ENCODE results near the gene TOM1L1.

Gene TOM1L1

DNA sequence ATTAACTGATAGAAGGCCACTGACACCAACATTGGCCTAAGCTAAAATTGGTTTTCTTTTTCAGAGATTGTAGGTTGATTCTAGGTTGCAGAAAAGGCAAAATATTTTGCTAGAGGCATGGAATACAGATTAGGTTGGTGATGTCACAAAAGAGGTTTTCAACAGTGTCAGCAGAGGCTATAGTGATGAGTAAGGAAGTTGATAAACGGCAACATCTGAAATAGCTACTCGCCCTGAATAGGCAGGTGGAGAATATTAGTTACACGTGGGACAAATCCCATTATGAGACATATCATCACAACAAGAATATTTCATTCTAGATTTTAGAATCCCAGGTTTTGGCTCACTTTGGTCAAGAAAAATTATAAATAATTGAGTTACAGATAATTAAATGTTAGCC is 1.5 kb upstream of the TOM1L1 start:
- no peak for DNase-seq (ENCODE audit: low read depth)

DNA sequence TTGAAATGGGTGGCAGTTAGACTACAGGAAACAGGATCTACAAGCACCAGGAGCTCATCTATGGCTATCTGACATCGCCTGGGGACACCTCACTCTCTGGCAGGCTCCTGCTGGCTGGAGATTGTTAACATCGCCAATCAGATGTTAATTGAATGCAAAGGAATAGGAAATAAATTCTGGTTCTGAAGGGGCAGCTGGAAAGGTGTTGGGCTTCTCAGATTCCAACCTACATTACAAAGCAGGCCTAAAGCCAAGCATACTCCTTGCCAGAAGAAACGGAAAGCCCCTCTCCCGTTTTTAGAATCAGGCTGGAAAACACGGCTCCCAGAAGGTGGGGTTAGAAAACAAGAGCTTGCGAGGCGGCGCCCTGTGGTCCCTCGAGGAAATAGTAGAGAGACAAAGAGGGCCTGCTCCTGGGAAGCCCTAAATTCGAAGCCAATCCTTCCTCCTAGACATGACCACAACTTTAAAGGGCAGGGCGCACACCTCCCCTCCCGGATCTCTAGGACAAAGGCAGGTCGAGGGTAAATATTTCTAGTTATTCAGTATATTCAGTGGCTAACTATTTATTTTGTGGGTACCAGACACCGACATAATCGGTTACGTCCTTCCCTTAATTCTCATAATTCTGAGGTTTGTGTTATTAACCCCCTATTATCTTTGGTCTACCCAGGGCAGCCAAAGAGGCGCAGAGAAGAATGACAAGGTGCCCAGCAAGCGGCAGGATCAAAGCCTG is 763 bp upstream of the TOM1L1 start:
- no peak for DNase-seq (ENCODE audit: low read depth)

DNA sequence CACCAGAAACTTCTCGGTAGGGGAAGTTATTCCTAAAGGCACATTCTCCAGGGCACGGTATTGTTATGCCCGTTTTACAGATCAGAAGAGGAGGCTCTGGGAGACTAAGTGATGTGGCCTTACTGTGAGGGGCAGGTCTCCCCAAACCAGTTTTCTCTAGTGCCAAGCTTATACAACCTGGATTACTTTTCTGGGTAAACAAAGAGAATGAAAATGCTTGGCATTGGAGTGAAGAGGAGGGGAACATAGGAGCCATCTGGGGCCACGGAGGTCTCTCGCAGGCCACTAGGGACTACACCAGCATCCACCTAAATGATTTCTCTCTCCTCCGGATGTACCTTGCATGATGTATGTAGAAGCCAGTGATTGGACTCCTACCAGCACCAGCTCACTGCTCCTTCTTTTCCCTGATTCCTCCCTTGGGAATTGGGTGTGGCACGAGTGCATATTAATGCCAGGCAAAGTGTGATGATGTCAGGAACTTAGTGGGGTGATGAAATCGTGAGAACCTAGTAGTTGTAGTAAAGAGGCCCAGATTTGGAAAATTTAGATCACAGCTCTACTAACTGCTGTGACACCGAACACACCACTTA is 674 bp downstream of the TOM1L1 start:
- DNase-seq (ENCODE audit: low read depth) = no peak

DNA sequence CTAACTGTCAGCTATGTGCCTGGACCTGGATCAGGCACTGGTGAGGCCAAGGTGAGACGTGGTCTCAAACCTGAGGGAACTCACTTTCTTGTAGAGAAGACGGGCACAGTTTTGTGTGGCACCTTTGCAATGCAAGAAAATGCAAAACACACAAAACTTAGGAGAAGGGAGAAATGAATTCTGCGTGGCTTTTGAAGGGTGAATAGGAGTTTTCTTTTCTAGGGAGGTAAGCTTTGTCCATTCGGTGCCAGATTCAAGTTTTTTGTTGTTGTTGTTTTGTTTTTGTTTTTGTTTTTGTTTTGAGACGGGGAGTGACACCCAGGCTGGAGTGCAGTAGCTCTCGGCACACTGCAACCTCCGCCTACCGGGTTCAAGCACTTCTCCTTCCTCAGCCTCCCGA is 1.4 kb downstream of the TOM1L1 start:
- no peak for DNase-seq (ENCODE audit: low read depth)

DNA sequence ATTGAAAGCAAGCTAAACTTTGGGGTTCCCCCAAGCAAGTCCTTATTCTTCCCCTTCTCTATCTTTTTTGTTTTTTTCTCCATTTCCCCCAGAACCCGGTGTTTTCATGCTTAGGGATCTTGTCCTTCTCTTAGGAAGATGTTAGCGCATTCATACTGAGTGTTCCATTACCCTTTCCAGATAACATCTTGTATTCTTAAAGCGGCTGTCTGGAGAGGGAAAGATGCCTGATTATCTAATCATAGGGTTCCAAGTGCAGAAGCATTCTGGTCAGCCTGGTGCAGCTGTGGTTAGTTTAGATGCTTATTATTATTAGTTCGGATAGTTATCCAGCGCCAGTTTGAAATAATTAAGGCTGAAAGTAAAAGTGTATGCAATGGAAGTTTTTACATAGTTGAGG is 2.0 kb downstream of the TOM1L1 start:
- DNase-seq (ENCODE audit: low read depth) = no peak

DNA sequence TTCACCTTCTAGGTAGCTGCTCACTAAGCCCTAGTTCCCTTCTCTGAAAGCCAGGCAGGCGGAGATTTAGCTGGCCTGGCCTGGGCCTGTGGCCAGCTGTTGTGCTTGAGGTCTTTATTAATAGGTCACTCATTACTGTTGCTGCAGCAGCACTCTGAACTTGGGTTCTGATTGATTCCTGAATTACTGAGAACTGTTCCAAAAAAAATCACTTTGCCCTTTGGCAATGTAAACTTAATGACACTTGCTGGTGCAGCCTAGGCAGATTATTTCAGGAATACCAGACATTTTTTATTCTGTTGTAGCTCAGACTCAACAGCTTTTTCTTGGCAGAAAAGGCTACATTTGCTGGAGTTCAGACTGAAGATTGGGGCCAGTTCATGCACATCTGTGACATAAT is 2.7 kb downstream of the TOM1L1 start:
- DNase-seq (ENCODE audit: low read depth) = no peak

DNA sequence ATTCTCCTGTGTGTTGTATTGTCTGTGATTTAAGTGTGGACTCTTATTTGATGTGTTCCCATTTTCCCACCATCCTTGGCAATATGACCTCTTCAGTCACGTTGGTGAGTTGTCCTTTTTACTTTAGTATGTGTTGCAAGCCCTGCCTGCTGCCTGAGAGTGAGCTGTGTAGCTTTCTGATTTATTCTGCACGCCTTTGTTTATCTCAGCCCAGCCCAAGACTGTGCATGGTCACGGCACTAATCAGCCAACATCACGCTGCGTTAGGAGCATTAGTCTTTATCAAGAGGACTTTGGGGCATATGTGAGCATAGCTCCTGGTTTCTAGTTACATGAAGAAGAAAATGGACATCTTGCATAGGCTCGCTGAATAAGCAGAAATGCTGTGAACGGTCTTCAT is 6.0 kb downstream of the TOM1L1 start:
- DNase-seq (ENCODE audit: low read depth) = no peak

DNA sequence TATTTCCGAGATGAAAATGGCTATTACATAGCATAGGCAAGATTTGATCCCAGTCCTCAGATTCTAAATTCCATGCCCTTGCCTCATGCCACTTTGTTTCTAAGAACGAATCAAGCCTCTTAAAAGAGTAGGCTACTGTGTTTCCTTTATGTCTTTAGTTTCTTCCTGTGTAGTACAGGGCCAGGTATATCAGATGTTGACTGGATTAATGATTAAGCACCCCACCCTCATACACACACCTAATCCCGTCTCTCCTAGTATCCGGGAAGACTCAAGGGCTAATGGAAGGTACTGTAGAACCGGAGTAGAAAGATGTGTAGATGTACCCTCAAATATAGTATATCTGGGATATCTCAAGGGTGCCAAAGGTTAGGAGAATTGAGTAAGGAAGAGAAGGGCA is 6.7 kb downstream of the TOM1L1 start:
- DNase-seq (ENCODE audit: low read depth) = no peak

DNA sequence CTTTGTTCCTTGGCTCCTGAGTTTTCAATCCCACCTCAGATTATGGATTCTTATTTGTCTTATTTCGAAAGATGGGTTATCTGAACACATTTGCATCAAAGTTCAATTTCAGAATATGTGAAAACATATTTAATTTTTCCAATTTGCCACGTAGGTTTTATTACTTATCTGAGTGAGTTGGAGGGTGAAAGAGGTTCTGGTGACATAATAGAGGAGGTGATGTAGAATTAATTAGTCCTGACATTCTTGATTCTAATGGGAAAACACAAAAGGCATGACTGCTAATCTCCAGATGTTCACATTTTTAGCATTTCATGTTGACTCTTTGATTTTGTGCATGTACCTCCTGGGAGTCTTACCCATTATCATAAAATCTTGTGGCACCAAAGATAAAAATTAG is 9.1 kb downstream of the TOM1L1 start:
- DNase-seq (ENCODE audit: low read depth) = no peak

DNA sequence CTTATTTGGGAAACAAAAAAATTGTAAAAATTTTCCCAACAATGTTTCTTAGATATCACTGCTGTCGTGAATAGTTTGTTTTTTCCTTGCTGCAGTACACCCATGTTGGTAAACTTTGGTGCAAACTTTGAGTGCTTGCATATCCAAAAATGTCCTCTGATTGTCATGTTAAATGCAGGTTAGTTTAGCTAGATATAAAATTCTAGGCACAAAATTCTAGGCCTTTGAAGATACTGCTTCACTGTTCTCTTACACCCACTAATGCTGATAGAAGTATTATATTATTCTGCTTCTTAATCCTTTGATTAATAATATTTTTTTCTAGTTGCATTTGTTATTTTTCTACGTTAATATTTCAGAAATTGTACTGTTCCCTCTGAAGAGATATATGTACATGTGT is 16.1 kb downstream of the TOM1L1 start:
- no peak for DNase-seq (ENCODE audit: low read depth)

DNA sequence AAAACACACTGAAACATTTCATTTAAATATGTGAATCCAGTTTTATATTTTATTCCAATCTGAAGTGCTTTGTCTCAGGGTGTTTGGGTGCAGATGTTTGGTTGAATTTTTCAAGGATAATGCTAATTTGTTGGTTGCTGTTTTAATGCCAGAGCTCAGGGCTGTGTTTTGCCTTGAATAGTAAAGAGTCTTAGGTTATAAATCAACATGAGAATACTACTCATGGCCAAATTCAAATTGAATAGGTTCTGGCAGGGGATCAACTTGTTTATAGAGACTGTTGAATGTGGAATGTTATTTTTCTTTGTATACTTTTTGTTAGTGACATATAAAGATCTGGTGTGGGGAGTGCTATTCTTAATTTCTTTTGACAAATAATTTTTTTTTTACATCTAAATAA is 18.8 kb downstream of the TOM1L1 start:
- DNase-seq (ENCODE audit: low read depth) = no peak

DNA sequence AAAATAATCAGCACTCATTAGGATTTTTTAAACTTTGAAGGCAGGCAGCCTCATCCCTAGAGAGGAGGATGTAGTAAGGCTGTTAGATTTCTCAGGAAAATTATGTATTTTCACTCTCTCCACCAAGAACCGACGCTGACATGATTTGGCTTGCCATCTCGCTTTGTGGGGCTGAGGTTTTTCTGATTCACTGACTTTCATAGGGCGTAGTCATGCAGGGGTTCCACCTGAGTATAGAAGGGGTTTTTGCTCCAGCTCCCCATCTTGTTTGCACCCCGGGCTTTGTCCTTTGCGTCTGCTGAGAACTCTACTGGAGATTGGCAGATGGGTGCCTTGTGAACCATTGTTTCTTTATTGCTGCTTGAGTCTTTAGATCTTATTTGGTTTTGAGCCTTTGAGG is 20.2 kb downstream of the TOM1L1 start:
- no peak for DNase-seq (ENCODE audit: low read depth)

DNA sequence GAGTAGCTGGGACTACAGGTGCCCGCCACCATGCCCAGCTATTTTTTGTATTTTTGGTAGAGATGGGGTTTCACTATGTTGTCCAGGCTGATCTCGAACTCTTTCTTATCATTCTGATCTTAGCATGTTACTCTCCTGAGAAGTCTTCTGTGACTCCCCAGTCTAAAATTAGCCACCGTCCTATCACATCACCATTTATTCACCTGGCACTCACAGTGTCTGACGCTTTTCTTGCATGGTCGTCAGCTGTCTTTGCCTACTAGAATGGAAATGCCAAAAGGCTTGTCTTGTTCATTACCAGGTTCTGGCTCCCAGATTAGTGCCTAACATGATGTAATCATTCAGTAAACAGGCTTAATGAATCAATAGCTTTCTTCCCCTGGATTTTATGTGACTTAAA is 23.8 kb downstream of the TOM1L1 start:
- DNase-seq (ENCODE audit: low read depth) = no peak

DNA sequence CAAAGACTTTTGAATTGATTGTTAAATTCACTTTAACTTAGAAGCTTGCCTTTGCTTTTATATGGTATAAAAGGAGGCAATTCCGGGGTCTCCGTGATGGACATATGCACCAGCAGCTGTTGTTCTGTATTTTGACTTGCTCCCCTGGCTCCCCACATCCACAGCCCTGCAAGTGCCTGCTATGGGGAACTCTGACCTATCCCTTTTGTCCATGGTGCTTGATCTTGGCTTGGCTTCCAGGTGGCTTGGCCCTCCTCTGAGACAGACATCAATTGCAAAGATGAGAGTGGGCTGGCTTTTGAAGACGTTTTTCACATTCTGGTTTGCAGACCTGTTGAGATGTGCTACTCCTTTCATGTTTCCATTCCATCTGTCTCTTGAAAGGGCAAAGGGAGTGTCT is 26.9 kb downstream of the TOM1L1 start:
- DNase-seq (ENCODE audit: low read depth) = no peak

DNA sequence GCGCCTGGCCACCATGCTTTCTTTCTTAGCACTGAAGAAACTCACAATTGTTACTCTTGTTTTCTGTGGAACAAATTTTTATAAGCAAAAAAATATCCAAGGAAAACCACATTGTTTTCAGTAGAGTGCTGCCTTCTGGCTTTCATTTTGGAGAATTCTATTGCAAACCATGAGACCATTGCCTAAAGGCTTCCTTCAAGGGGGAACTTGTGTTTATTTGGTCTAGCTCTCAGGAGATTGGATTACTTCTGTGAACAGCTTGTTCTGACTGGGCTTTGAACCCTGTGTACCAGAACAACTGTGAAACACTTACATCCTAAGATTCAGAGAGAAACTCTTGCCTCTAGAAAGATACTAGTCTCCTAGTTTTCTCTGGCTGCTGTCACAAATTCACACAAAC is 32.1 kb downstream of the TOM1L1 start:
- DNase-seq (ENCODE audit: low read depth) = no peak

DNA sequence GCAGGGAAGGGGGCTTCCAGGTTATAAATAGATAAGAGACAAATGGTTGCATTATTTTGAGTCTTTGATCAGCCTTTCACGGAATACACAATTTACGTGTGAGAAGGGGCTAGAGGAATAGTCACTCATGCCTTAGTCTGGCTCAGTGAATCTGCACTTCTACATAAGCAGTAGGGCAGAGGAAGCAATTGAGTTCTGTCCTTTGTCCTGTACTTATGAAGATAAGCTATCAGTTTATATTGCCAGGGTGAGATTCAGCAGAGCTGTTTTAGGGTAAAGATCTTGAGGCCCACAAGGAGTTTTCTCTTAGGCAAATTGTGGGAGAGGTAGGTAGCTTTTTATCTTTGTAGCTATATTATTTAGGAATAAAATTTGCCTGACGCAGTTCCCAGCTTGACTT is 33.3 kb downstream of the TOM1L1 start:
- DNase-seq (ENCODE audit: low read depth) = no peak

DNA sequence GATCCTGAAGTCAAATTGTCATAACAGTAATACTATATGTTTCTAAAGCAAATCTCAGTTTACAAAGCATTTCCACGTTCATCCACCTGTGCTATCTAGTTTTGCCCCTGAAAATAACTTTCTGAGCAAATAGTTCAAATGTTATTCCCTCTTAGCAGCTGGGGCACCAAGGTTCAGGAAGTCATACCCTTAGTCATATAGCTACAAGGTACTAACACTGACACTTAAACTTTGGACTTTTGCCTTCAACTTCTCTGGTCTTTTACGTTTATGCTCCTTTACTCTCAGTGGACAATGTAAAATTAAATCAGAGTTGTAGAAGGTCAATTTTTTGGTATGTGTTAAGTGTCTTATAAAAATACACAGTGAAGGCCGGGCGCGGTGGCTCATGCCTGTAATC is 34.8 kb downstream of the TOM1L1 start:
- DNase-seq (ENCODE audit: low read depth) = no peak

DNA sequence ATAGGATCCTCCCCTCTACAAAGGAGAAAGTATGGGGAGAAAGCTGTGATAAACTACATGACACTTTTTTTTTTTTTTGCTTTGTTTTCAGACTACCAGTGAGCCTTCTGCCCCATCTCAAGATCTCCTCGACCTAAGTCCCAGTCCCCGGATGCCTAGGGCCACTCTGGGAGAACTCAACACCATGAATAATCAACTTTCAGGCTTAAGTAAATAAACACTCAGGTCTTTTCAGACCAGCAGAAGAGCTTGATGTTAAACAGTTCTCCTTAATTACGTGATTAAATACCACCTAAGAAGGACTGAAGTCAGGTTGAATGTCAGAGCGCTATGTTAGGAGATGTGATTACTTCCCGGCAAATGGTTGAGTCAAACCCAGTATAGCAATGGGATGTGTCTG is 36.4 kb downstream of the TOM1L1 start:
- no peak for DNase-seq (ENCODE audit: low read depth)

DNA sequence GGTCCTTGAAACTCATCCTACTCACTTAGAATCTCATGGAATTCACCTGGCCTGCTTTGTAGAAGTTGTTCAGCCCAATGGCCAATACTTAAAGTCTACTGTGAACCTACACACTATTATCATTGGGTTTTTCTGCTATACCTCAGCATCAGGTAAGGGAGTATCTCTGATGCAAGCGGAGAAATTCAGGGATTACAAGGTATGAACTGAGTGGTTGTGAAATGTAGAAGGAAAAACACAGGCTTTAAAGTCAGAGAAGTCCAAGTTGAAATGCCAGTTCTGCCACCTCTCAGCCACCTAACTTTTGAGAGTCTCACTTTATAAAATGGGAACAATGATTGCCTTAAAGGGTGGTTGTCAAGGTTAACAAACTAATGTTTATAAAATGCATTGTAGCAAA is 36.8 kb downstream of the TOM1L1 start:
- DNase-seq (ENCODE audit: low read depth) = no peak

DNA sequence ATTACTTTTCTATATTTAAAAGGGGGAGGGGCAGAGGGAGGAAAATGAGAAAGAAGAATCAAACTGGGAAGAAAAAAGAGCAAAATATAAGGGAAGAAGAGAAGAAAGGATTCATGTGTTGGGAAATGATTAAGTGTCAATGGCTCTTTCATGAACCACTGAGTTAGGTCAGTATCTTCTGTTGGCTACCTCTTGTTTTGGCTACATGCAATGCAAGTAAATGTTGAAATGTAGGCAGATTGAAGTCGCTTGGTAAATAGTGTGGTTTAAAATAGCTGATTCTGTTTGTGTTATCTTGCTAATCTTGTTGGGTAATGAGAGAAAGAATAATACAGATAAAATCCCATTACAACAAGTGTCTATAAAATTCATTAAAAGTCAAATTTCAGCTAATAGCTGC is 40.6 kb downstream of the TOM1L1 start:
- no peak for DNase-seq (ENCODE audit: low read depth)

DNA sequence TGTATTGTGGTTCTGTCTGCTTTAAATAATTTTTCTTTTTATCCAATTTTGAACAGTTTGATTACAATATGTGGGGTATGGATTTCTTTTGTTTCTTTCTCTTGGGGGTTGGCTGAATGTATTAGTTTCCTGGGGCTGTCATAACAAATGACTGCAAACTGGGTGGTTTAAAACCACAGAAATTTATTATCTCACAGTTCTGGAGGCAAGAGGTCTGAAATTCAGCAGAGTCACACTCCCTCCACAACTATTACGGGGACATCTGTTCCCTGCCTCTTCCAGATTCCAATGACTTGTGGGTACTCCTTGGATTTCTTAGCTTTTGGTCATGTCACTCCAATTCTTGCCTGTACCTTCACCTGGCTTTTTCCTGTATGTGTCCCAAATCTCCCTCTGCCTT is 44.1 kb downstream of the TOM1L1 start:
- no peak for DNase-seq (ENCODE audit: low read depth)

DNA sequence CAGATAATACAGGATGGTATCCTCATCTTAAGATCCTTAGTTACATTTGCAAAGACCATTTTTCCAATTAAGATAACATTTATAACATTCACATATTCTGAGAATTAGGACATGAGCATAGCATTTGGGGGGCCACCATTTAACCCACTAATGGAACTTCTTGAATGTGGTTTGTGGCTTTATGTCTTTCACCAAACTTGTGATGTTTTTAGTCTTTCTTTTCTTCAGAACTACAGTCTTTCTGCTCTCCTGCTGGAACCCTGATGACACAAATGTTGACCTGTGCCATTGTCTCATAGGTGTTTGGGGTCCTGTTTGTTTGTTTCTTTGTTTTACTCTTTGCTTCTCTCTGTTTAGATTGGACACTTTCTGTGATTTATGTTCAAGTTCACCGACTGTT is 44.6 kb downstream of the TOM1L1 start:
- DNase-seq (ENCODE audit: low read depth) = no peak

DNA sequence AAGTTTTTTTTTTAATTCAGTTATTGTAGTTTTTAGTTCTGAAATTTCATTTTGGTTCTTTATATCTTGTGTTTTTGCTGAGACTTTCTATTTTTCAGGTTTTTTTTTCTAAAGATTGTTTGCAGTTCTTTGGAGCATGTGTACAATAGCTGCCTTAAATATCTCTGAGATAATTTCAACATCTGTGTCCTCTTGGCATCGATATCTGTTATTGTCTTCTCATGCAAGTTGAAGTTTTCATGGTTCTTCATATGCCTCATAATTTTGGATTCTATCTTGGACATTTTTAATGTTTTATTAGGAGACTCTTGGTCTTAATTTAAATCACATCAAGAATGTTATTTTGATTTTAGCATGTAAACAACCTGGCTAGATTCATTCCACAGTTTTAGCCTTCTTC is 45.0 kb downstream of the TOM1L1 start:
- DNase-seq (ENCODE audit: low read depth) = no peak

DNA sequence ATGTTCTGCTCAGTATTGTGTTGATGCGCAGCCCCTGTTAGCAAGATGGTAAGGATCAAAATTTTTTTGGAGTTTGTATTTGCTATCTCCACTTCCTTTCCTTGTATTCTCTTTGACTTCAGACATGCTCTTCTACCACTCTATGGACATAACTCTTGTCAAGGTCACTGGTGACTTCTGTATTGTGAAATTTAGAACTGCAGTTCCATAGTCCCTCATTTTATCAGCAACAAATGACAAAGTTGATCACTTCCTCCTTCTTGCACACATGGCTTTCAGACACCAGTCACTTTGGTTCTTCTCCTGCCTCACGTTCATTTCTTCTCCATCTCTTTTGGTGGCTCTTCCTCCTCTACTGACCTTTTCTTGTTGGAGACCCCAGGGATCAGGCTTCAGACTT is 46.7 kb downstream of the TOM1L1 start:
- no peak for DNase-seq (ENCODE audit: low read depth)

Measured in stimulated activated CD4-positive, alpha-beta T cell treated with anti-CD3 and anti-CD28 coated beads, Interleukin-2, amount 100 ng/mL, for 4 hours (primary cell).